A549 (cell line): ENCODE results near the gene PITPNB. TPM values are rescaled to one million over a fixed set of nuclear protein-coding genes. Genes with fewer than 3 reads are reported as not detected.

Experiments
- ATAC-seq, 2 experiments: fragments of 200-7000 bp in 1 of 2; fragments of >200 bp in 1 of 2; cut with Nextera tagmentation in 1 of 2; cut with Tn5 transposase in 1 of 2; 3 replicates each; pipeline versions ENCODE4 v1.8.0 to v1.9.1; 2018 to 2020; ENCODE audit warnings: mild to moderate bottlenecking in 1 of 2, moderate library complexity in 1 of 2
- CTCF ChIA-PET: fragments of 300-600 bp; sonication (Branson Sonifier 250); formaldehyde crosslinking; extraction: SDS; loops from one replicate; lab custom pipeline; 2021; ENCODE audit warnings: antibody characterized with exemption, inconsistent platforms; lab: Yijun Ruan, JAX
- POLR2A ChIA-PET: fragments of 350-600 bp; formaldehyde crosslinking; extraction: SDS; loops from one replicate; lab custom pipeline; 2021; ENCODE audit warnings: antibody characterized with exemption, inconsistent platforms; lab: Yijun Ruan, JAX
- DNase-seq, 2 experiments: peaks; one replicate each; pipeline versions ENCODE4 v3.0.0 to v3.0.0-alpha.2; 2011 to 2016; ENCODE audit warnings: low read depth in 1 of 2, low spot score in 1 of 2
- FAIRE-seq: peaks from 2 replicates; lab custom pipeline; 2011; peaks lifted over from hg19 to GRCh38; lab: Jason Lieb, UNC
- H3K27ac ChIP-seq, 2 experiments: fragments of >200 bp; sonication (Bioruptor Twin); formaldehyde crosslinking; 3 replicates each; pipeline ENCODE4 v1.5.1; 2016 to 2017
- H3K4me1 ChIP-seq: fragments of >200 bp; sonication (Bioruptor Twin); formaldehyde crosslinking; 3 replicates; pipeline ENCODE4 v1.6.1; 2016
- H3K4me2 ChIP-seq: fragments of >200 bp; sonication (Bioruptor Twin); formaldehyde crosslinking; 3 replicates; pipeline ENCODE4 v1.6.1; 2016
- H3K4me3 ChIP-seq: fragments of >200 bp; sonication (Bioruptor Twin); formaldehyde crosslinking; 3 replicates; pipeline ENCODE4 v1.5.1; 2016
- H3K9me3 ChIP-seq: fragments of >200 bp; sonication (Bioruptor Twin); formaldehyde crosslinking; 3 replicates; pipeline ENCODE4 v1.6.1; 2016
- CBX8 ChIP-seq: fragments of 200-600 bp; sonication (generic); IDR thresholded peaks from 2 replicates; pipeline ENCODE4 v1.6.1; 2016
- CEBPB ChIP-seq, 2 experiments: fragments of >200 bp in 1 of 2; sonication (Bioruptor Twin) in 1 of 2; formaldehyde crosslinking in 1 of 2; IDR thresholded peaks; 2 replicates each; pipeline ENCODE4 v1.6.1; 2012 to 2016
- E2F6 ChIP-seq: IDR thresholded peaks from 2 replicates; pipeline ENCODE4 v1.6.1; 2012; ENCODE audit warnings: low read depth, borderline replicate concordance
- EHMT2 ChIP-seq: fragments of 200-600 bp; sonication (generic); IDR thresholded peaks from 2 replicates; pipeline ENCODE4 v1.6.1; 2016; ENCODE audit warnings: antibody characterized with exemption, low read depth, mild to moderate bottlenecking, moderate library complexity
- ELK1 ChIP-seq: fragments of 150-350 bp; IDR thresholded peaks from 2 replicates; pipeline ENCODE4 v1.6.1; 2014; ENCODE audit warnings: low read depth, mild to moderate bottlenecking, low read length
- FOSB ChIP-seq: fragments of 250-450 bp; sonication (Bioruptor Pico); IDR thresholded peaks from 2 replicates; pipeline ENCODE4 v1.5.0; 2020; ENCODE audit warnings: mild to moderate bottlenecking, moderate library complexity
- FOSL2 ChIP-seq, 2 experiments: fragments of 450-650 bp in 1 of 2; fragments of >200 bp in 1 of 2; sonication (Bioruptor Twin) in 1 of 2; formaldehyde crosslinking; IDR thresholded peaks; 2 replicates each; pipeline versions ENCODE4 v1.5.0 to v1.6.1; 2016 to 2020; ENCODE audit warnings: mild to moderate bottlenecking in 1 of 2, moderate library complexity in 1 of 2
- GATA3 ChIP-seq: IDR thresholded peaks from 2 replicates; pipeline ENCODE4 v1.6.1; 2012; ENCODE audit warnings: borderline replicate concordance
- HDAC2 ChIP-seq: fragments of 200-600 bp; sonication (generic); IDR thresholded peaks from 2 replicates; pipeline ENCODE4 v1.6.1; 2016
- HEYL ChIP-seq: fragments of 250-450 bp; sonication (Bioruptor Pico); IDR thresholded peaks from 2 replicates; pipeline ENCODE4 v1.8.0; 2021; ENCODE audit warnings: mild to moderate bottlenecking, moderate library complexity
- KDM1A ChIP-seq: fragments of 200-600 bp; sonication (generic); IDR thresholded peaks from 2 replicates; pipeline ENCODE4 v1.6.1; 2016; ENCODE audit warnings: low read depth, mild to moderate bottlenecking
- KDM5A ChIP-seq: fragments of 200-600 bp; sonication (generic); IDR thresholded peaks from 2 replicates; pipeline ENCODE4 v1.6.1; 2016; ENCODE audit warnings: antibody characterized with exemption, mild to moderate bottlenecking
- MAZ ChIP-seq: fragments of 150-350 bp; IDR thresholded peaks from 2 replicates; pipeline ENCODE4 v1.6.1; 2014; ENCODE audit warnings: antibody characterized with exemption, low read depth, low read length, borderline replicate concordance
- NFE2L2 ChIP-seq: fragments of 150-350 bp; conservative IDR thresholded peaks from 2 replicates; pipeline ENCODE4 v1.6.1; 2014; ENCODE audit warnings: low read length
- NPAS2 ChIP-seq: fragments of 250-450 bp; sonication (Bioruptor Pico); IDR thresholded peaks from 2 replicates; pipeline ENCODE4 v1.8.0; 2022; ENCODE audit warnings: mild to moderate bottlenecking, moderate library complexity, borderline replicate concordance
- NR3C1 ChIP-seq: fragments of >200 bp; sonication (Bioruptor Twin); formaldehyde crosslinking; IDR thresholded peaks from 3 replicates; pipeline ENCODE4 v1.6.1; 2017
- POLR2AphosphoS2 ChIP-seq: conservative IDR thresholded peaks from 2 replicates; pipeline ENCODE4 v1.6.1; 2012; ENCODE audit warnings: low read length, improper control_type of control experiment, inconsistent platforms
- RFX5 ChIP-seq: fragments of 450-650 bp; IDR thresholded peaks from 2 replicates; pipeline ENCODE4 v1.7.1; 2014; ENCODE audit warnings: antibody characterized with exemption, mild to moderate bottlenecking, moderate library complexity
- TP53 ChIP-seq: fragments of 250-450 bp; sonication (Bioruptor Pico); IDR thresholded peaks from 2 replicates; pipeline ENCODE4 v1.5.0; 2021; ENCODE audit warnings: mild to moderate bottlenecking, moderate library complexity
- ZC3H11A ChIP-seq: fragments of 450-650 bp; IDR thresholded peaks from 2 replicates; pipeline ENCODE4 v1.6.1; 2014; ENCODE audit warnings: antibody characterized with exemption, mild to moderate bottlenecking
- WGBS: methylation state at CpG from one replicate; pipeline ENCODE4 v1.1.6; 2017; ENCODE audit errors: missing lambda C conversion rate; 5-methylcytosine and 5-hydroxymethylcytosine counted together
- polyA plus RNA-seq, 4 experiments: library from polyadenylated mRNA; depleted of rRNA in 3 of 4; stranded (reverse); fragments of >200 nt; fragmentation: RNase III in 1 of 4; extraction: RNeasy Plus Mini Kit Qiagen cat#74134 plus additional on column Dnase treatment in 1 of 4; gene quantifications; 2 replicates in 3 of 4; 3 replicates in 1 of 4; pipeline ENCODE4 v1.2.3, GENCODE V29; 2011 to 2017
- TF ChIP-seq, protein P1 (sequence below): fragments of 200-600 bp; sonication (generic); IDR thresholded peaks from 2 replicates; pipeline ENCODE4 v1.6.1; 2016; ENCODE audit warnings: antibody characterized with exemption, mild to moderate bottlenecking, moderate library complexity
- TF ChIP-seq, protein P2 (sequence below): IDR thresholded peaks from 2 replicates; pipeline ENCODE4 v1.6.1; 2012
- TF ChIP-seq, protein P3 (sequence below): fragments of 250-450 bp; sonication (Bioruptor Pico); IDR thresholded peaks from 2 replicates; pipeline ENCODE4 v1.5.0; 2020; ENCODE audit warnings: low read depth, mild to moderate bottlenecking, moderate library complexity
- TF ChIP-seq, protein P4 (sequence below): fragments of >200 bp; sonication (Bioruptor Twin); formaldehyde crosslinking; IDR thresholded peaks from 3 replicates; pipeline ENCODE4 v1.6.1; 2016
- TF ChIP-seq, protein P5 (sequence below): fragments of >200 bp; sonication (Bioruptor Twin); formaldehyde crosslinking; IDR thresholded peaks from 2 replicates; pipeline ENCODE4 v1.6.1; 2016

Gene PITPNB
- polyA plus RNA-seq, 2 of the 4 experiments (the other 2 are of a cell fraction) = 45.8 to 52.1 TPM

- no peaks in the 10 kb centered on the region for H3K9me3 ChIP-seq
- no peak for FAIRE-seq
- H3K27ac ChIP-seq = no peak overlapping the region
- POLR2A ChIA-PET = no interaction called here
- CTCF ChIA-PET = interaction anchor here (1.0 kb wide), 1 partner anchor 19 kb away, joined by 4 read pairs; no protein-coding TSS in a partner anchor
- no peak for TF ChIP-seq RFX5
- TF ChIP-seq NFE2L2 = no peak
- no peak for TF ChIP-seq GATA3
- no peak for TF ChIP-seq HEYL (CRISPR knock-in tag)
- TF ChIP-seq KDM5A = no peak
- TF ChIP-seq MAZ = no peak
- TF ChIP-seq E2F6 = no peak
- TF ChIP-seq, all 56 proteins: peak for 0
- DNase-seq (no peak), ATAC-seq (no peak)
- Histone ChIP-seq H3K4me2 (no peak overlapping the region), H3K4me1 (peaks cover 24% of the 10 kb centered on the region; the same call in 1 of the 3 replicates), H3K4me3 (no peak overlapping the region)
Observed at GRCh38 chr22:27912101-27912500, 7.0 kb downstream of the PITPNB start.

DNA sequence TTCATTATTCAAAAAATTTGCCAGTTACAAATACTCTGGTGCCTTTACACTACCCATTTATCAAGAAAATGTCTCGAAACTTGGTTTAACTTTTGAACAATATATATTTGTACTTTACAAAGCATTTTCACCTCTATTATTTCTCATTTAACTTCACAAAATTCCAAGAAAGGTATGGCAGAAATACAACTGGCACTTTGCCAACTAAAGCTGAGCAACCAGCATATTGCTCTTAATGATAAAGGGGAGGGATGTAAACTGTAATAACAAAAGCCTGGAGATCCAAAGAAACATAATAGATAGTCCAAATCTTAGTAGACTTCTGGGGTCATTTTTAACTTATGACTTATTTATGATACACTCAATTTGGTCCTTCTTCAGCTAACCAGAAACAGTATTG lies 7.7 kb downstream of the PITPNB start:
- Histone ChIP-seq H3K9me3 (no peaks in the 10 kb centered on the region), H3K27ac (no peak overlapping the region), H3K4me1 (peaks cover 16% of the 10 kb centered on the region; the same call in 1 of the 3 replicates), H3K4me2 (no peak overlapping the region), H3K4me3 (no peak overlapping the region)
- FAIRE-seq = no peak
- 89% methylated on average over 1 of the region's 1 CpG for WGBS
- POLR2A ChIA-PET = no interaction called here
- TF ChIP-seq, protein P1, sequence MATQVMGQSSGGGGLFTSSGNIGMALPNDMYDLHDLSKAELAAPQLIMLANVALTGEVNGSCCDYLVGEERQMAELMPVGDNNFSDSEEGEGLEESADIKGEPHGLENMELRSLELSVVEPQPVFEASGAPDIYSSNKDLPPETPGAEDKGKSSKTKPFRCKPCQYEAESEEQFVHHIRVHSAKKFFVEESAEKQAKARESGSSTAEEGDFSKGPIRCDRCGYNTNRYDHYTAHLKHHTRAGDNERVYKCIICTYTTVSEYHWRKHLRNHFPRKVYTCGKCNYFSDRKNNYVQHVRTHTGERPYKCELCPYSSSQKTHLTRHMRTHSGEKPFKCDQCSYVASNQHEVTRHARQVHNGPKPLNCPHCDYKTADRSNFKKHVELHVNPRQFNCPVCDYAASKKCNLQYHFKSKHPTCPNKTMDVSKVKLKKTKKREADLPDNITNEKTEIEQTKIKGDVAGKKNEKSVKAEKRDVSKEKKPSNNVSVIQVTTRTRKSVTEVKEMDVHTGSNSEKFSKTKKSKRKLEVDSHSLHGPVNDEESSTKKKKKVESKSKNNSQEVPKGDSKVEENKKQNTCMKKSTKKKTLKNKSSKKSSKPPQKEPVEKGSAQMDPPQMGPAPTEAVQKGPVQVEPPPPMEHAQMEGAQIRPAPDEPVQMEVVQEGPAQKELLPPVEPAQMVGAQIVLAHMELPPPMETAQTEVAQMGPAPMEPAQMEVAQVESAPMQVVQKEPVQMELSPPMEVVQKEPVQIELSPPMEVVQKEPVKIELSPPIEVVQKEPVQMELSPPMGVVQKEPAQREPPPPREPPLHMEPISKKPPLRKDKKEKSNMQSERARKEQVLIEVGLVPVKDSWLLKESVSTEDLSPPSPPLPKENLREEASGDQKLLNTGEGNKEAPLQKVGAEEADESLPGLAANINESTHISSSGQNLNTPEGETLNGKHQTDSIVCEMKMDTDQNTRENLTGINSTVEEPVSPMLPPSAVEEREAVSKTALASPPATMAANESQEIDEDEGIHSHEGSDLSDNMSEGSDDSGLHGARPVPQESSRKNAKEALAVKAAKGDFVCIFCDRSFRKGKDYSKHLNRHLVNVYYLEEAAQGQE = no peak
- TF ChIP-seq NR3C1 (no peak), EHMT2 (no peak), HDAC2 (no peak), NPAS2 (no peak)
- CTCF ChIA-PET = interaction anchor here (1.0 kb wide), 2 partner anchors 8 to 18 kb away, joined by 4 to 5 read pairs; partner anchors contain the start of gene PITPNB
- DNase-seq = no peak
- no peak for ATAC-seq

- Histone ChIP-seq H3K4me1 (no peaks in the 10 kb centered on the region), H3K9me3 (no peaks in the 10 kb centered on the region), H3K4me3 (no peak overlapping the region), H3K27ac (no peak overlapping the region), H3K4me2 (no peak overlapping the region)
- ATAC-seq = no peak
- ChIA-PET CTCF (interaction anchor here (0.9 kb wide), 1 partner anchor 103 kb away, joined by 3 read pairs; no protein-coding TSS in a partner anchor), POLR2A (no interaction called here)
- no peak for FAIRE-seq
- 90% methylated on average over 2 of the region's 2 CpGs for WGBS
- DNase-seq = no peak
- no peak for TF ChIP-seq KDM1A
- no peak for TF ChIP-seq ELK1
- no peak for TF ChIP-seq GATA3
- no peak for TF ChIP-seq CEBPB (IDR thresholded peaks at IDR 0.05)
- no peak for TF ChIP-seq HDAC2
- TF ChIP-seq, protein P2, sequence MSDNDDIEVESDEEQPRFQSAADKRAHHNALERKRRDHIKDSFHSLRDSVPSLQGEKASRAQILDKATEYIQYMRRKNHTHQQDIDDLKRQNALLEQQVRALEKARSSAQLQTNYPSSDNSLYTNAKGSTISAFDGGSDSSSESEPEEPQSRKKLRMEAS = no peak
- TF ChIP-seq, protein P3, sequence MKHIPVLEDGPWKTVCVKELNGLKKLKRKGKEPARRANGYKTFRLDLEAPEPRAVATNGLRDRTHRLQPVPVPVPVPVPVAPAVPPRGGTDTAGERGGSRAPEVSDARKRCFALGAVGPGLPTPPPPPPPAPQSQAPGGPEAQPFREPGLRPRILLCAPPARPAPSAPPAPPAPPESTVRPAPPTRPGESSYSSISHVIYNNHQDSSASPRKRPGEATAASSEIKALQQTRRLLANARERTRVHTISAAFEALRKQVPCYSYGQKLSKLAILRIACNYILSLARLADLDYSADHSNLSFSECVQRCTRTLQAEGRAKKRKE = no peak
- TF ChIP-seq, protein P4, sequence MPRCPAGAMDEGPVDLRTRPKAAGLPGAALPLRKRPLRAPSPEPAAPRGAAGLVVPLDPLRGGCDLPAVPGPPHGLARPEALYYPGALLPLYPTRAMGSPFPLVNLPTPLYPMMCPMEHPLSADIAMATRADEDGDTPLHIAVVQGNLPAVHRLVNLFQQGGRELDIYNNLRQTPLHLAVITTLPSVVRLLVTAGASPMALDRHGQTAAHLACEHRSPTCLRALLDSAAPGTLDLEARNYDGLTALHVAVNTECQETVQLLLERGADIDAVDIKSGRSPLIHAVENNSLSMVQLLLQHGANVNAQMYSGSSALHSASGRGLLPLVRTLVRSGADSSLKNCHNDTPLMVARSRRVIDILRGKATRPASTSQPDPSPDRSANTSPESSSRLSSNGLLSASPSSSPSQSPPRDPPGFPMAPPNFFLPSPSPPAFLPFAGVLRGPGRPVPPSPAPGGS = no peak
- TF ChIP-seq FOSB (CRISPR knock-in tag) = no peak
- TF ChIP-seq TP53 (CRISPR knock-in tag) = no peak
- TF ChIP-seq, protein P5, sequence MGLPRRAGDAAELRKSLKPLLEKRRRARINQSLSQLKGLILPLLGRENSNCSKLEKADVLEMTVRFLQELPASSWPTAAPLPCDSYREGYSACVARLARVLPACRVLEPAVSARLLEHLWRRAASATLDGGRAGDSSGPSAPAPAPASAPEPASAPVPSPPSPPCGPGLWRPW = no peak
- TF ChIP-seq ZC3H11A = no peak
- TF ChIP-seq FOSL2 (IDR thresholded peaks at IDR 0.05) = no peak
- no peak for TF ChIP-seq FOSL2 (CRISPR knock-in tag; IDR thresholded peaks at IDR 0.05)
- no peak for TF ChIP-seq CBX8
- no peak for TF ChIP-seq EHMT2
- no peak for TF ChIP-seq KDM5A
- TF ChIP-seq POLR2AphosphoS2 = no peak
Observed at GRCh38 chr22:27906241-27906640, 12.8 kb downstream of the PITPNB start.
